Measurements from ENCODE around the gene FN1. TPM values are rescaled to one million over a fixed set of nuclear protein-coding genes. Genes with fewer than 3 reads are reported as not detected.

FN1 gene
- total RNA-seq, 1 experiment from 2014 or later: 564 TPM

DNA sequence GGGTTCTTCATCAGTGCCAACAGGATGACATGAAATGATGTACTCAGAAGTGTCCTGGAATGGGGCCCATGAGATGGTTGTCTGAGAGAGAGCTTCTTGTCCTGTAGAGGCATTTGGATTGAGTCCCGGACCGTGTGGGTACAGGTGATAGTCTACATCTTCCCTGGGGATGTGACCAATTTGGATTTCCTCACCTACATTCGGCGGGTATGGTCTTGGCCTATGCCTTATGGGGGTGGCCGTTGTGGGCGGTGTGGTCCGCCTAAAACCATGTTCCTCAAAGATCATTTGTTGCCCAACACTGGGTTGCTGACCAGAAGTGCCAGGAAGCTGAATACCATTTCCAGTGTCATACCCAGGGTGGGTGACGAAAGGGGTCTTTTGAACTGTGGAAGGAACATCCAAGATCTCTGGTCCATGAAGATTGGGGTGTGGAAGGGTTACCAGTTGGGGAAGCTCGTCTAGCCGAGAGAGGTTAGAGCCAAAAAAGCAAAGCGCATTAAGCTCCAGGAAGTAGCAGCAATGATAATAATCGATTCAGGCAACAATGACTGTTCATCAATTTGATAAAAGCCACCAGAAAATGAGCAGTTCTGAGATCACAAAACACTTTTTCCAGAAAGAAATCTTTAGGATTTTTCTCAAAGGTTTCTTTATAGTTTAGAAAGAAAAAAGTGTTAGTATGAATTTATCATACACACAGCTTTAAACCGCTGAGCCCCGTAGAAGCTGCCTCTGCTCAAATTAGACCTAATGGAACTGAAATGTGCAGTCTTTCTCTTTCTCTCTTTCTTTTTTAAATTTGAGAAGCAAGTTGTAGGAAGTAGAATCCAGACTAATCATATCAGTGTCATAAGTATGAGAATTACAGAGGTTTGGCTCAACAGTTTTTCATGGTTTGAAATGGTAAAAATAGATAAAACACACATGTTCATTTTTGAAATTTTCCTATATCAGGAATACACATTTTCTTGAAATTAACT is 63.7 kb downstream of the FN1 start:
- DNase-seq (ENCODE audit: unreplicated experiment): no peak
- POLR2A ChIA-PET: interaction anchor here (0.6 to 1.5 kb wide), 2 partner anchors 22 to 54 kb away, joined by 3 read pairs; no protein-coding TSS in a partner anchor
- no peaks in the 10 kb centered on the region for H3K9me3 Mint-ChIP-seq (ENCODE audit: unreplicated experiment)
- no peaks in the 10 kb centered on the region for H3K27me3 Mint-ChIP-seq (ENCODE audit: insufficient read depth, unreplicated experiment)
- intact Hi-C loops (cut with micrococcal nuclease): no loop called here
- no peaks in the 10 kb centered on the region for H3K4me1 Mint-ChIP-seq (ENCODE audit: insufficient read depth, unreplicated experiment)
- no peak for TF ChIP-seq CTCF (IDR thresholded peaks at IDR 0.05; ENCODE audit: unreplicated experiment)
- H3K36me3 Mint-ChIP-seq (ENCODE audit: insufficient read depth, unreplicated experiment): peaks cover 56% of the 10 kb centered on the region
- no TSS peak for BruUV-seq (replicated peaks)
- H3K27ac Mint-ChIP-seq (ENCODE audit: low read depth, unreplicated experiment): no peak overlapping the region
- no peak overlapping the region for H3K4me3 Mint-ChIP-seq (ENCODE audit: unreplicated experiment)
- CTCF ChIA-PET: no interaction called here

GRCh38 chr2:215370112-215370965 is 65.5 kb downstream of the FN1 start:
- peaks cover 64% of the 10 kb centered on the region for H3K36me3 Mint-ChIP-seq (ENCODE audit: insufficient read depth, unreplicated experiment)
- no TSS peak for BruUV-seq (replicated peaks)
- no peak for DNase-seq (ENCODE audit: unreplicated experiment)
- intact Hi-C loops (cut with micrococcal nuclease): no loop called here
- ChIA-PET POLR2A (interaction anchor here (0.6 to 1.5 kb wide), 2 partner anchors 20 to 38 kb away, joined by 3 read pairs; no protein-coding TSS in a partner anchor), CTCF (interaction anchor here (0.6 to 0.9 kb wide), 2 partner anchors 17 to 477 kb away, joined by 3 read pairs; no protein-coding TSS in a partner anchor)
- H3K27me3 Mint-ChIP-seq (ENCODE audit: insufficient read depth, unreplicated experiment): no peaks in the 10 kb centered on the region
- H3K9me3 Mint-ChIP-seq (ENCODE audit: unreplicated experiment): no peaks in the 10 kb centered on the region
- no peak for TF ChIP-seq CTCF (IDR thresholded peaks at IDR 0.05; ENCODE audit: unreplicated experiment)
- no peak overlapping the region for H3K4me3 Mint-ChIP-seq (ENCODE audit: unreplicated experiment)
- H3K4me1 Mint-ChIP-seq (ENCODE audit: insufficient read depth, unreplicated experiment): no peaks in the 10 kb centered on the region
- no peak overlapping the region for H3K27ac Mint-ChIP-seq (ENCODE audit: low read depth, unreplicated experiment)

DNA sequence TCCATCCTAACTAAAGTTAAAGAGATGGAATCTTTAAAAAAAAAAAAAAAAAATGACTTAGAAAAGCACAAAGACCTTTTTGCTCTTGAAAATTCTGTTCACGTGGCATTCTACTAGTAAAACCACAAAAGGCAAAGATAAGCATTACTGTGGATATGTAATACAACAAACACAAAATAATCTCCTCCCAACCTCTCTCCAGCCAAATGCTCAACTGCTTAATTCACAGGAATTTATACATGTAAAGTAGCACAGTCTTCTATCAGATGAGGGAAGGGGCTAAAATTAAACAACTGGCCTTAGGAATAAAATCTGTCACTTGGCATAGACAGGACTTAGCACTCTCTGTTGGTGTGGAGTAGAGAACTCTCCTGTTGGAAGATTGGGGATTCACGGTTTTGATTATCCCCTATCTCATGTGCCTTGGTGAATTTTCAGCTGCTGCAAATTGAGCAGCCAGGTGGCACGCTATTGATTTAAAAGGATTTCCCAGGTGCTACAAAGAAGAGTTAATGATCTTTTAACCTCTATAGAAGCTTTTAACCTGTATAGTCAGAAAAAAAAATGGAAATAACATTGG is 66.6 kb downstream of the FN1 start:
- no peak for TF ChIP-seq CTCF (IDR thresholded peaks at IDR 0.05; ENCODE audit: unreplicated experiment)
- Mint-ChIP-seq H3K27me3 (ENCODE audit: insufficient read depth, unreplicated experiment) (no peaks in the 10 kb centered on the region), H3K27ac (ENCODE audit: low read depth, unreplicated experiment) (no peak overlapping the region), H3K4me3 (ENCODE audit: unreplicated experiment) (no peak overlapping the region), H3K36me3 (ENCODE audit: insufficient read depth, unreplicated experiment) (peaks cover 66% of the 10 kb centered on the region), H3K9me3 (ENCODE audit: unreplicated experiment) (no peaks in the 10 kb centered on the region), H3K4me1 (ENCODE audit: insufficient read depth, unreplicated experiment) (peaks cover 6% of the 10 kb centered on the region)
- POLR2A ChIA-PET: interaction anchor here (0.7 kb wide), 2 partner anchors 30 to 335 kb away, joined by 3 to 4 read pairs; no protein-coding TSS in a partner anchor
- no peak for DNase-seq (ENCODE audit: unreplicated experiment)
- intact Hi-C loops (cut with micrococcal nuclease): no loop called here
- CTCF ChIA-PET: interaction anchor here (0.9 kb wide), 1 partner anchor 16 kb away, joined by 3 read pairs; no protein-coding TSS in a partner anchor
- BruUV-seq (replicated peaks): no TSS peak
